HepG2 (cell line): ENCODE measurements around the gene CD40. TPM values are rescaled to one million over a fixed set of nuclear protein-coding genes. Genes with fewer than 3 reads are reported as not detected.

Source experiments
- BRD4 ChIP-seq: sonication (generic); formaldehyde crosslinking; IDR thresholded peaks from 2 replicates; pipeline ENCODE4 v1.4.0; 2020; ENCODE audit warnings: missing genetic modification reagents
- CBX1 ChIP-seq: IDR thresholded peaks from one replicate; pipeline ENCODE4 v1.6.1; 2016; ENCODE audit warnings: antibody characterized with exemption, low read depth
- EED ChIP-seq: sonication (generic); formaldehyde crosslinking; IDR thresholded peaks from 2 replicates; pipeline ENCODE4 v1.5.0; 2020; ENCODE audit warnings: mild to moderate bottlenecking, missing genetic modification reagents
- FOXP1 ChIP-seq, 2 experiments: fragments of 450-650 bp in 1 of 2; IDR thresholded peaks; 2 replicates each; pipeline ENCODE4 v1.6.1; 2017 to 2018; ENCODE audit warnings: antibody characterized with exemption in 1 of 2
- HNF4G ChIP-seq, 2 experiments: sonication (generic) in 1 of 2; formaldehyde crosslinking in 1 of 2; IDR thresholded peaks; 2 replicates each; pipeline versions ENCODE4 v1.4.0 to v1.6.1; 2011 to 2020; ENCODE audit warnings: borderline replicate concordance in 2 of 2, low read depth in 2 of 2, mild to moderate bottlenecking in 2 of 2, low read length in 1 of 2, missing genetic modification reagents in 1 of 2, moderate library complexity in 1 of 2
- KDM1A ChIP-seq: IDR thresholded peaks from 2 replicates; pipeline ENCODE4 v1.6.1; 2016; ENCODE audit warnings: missing compliant biosample characterization
- KLF15 ChIP-seq: sonication (generic); formaldehyde crosslinking; IDR thresholded peaks from 2 replicates; pipeline ENCODE4 v1.8.1; 2023; ENCODE audit warnings: borderline replicate concordance, mild to moderate bottlenecking, inconsistent platforms, missing genetic modification reagents, mixed read lengths
- PPARG ChIP-seq: conservative IDR thresholded peaks from 2 replicates; pipeline ENCODE4 v1.6.1; 2016; ENCODE audit warnings: missing biosample characterization, missing genetic modification reagents
- SETDB1 ChIP-seq: sonication (generic); formaldehyde crosslinking; IDR thresholded peaks from 2 replicates; pipeline ENCODE4 v1.5.1; 2020; ENCODE audit warnings: missing genetic modification reagents, mild to moderate bottlenecking, borderline replicate concordance
- SIX1 ChIP-seq: sonication (generic); formaldehyde crosslinking; IDR thresholded peaks from 2 replicates; pipeline ENCODE4 v1.4.0; 2020; ENCODE audit warnings: missing genetic modification reagents, borderline replicate concordance
- ZNF101 ChIP-seq: sonication (generic); formaldehyde crosslinking; IDR thresholded peaks from 2 replicates; pipeline ENCODE4 v1.4.0; 2020; ENCODE audit warnings: mild to moderate bottlenecking, low read depth, missing genetic modification reagents, borderline replicate concordance
- ZNF224 ChIP-seq: sonication (generic); formaldehyde crosslinking; IDR thresholded peaks from 2 replicates; pipeline ENCODE4 v1.5.0; 2020; ENCODE audit warnings: mild to moderate bottlenecking, missing genetic modification reagents
- ZNF225 ChIP-seq: sonication (generic); formaldehyde crosslinking; IDR thresholded peaks from 2 replicates; pipeline ENCODE4 v1.4.0; 2020; ENCODE audit warnings: mild to moderate bottlenecking, missing genetic modification reagents
- ZNF460 ChIP-seq: sonication (generic); formaldehyde crosslinking; IDR thresholded peaks from 2 replicates; pipeline ENCODE4 v1.5.1; 2020; ENCODE audit warnings: missing genetic modification reagents, mild to moderate bottlenecking, borderline replicate concordance
- ZNF572 ChIP-seq: sonication (generic); formaldehyde crosslinking; IDR thresholded peaks from 2 replicates; pipeline ENCODE4 v1.5.1; 2020; ENCODE audit warnings: mild to moderate bottlenecking, missing genetic modification reagents
- ZNF678 ChIP-seq: sonication (generic); formaldehyde crosslinking; IDR thresholded peaks from 2 replicates; pipeline ENCODE4 v1.4.0; 2020; ENCODE audit warnings: mild to moderate bottlenecking, missing genetic modification reagents
- polyA plus RNA-seq, 8 experiments: library from polyadenylated mRNA; depleted of rRNA in 3 of 8; stranded (reverse) in 7 of 8; unstranded in 1 of 8; fragments of >200 nt; fragmentation: Illumina TruSeq in 4 of 8; extraction: Trizol in 4 of 8; gene quantifications; 2 replicates each; pipeline versions ENCODE4 v1.2.1 to v1.2.3, GENCODE V29; 2011 to 2016; ENCODE audit warnings: low read depth in 4 of 8, missing spikeins in 1 of 8, mixed read lengths in 1 of 8; ENCODE audit not compliant: insufficient read depth in 1 of 8
- total RNA-seq, 5 experiments: library from RNA; depleted of rRNA; stranded (reverse); fragments of >200 nt; fragmentation: Illumina TruSeq; extraction: Trizol; gene quantifications; 2 replicates each; pipeline ENCODE4 v1.2.3, GENCODE V29; 2016; ENCODE audit warnings: low read depth in 1 of 5
- TF ChIP-seq, protein P1 (sequence below): sonication (generic); formaldehyde crosslinking; IDR thresholded peaks from 2 replicates; pipeline ENCODE4 v1.5.1; 2020; ENCODE audit warnings: missing genetic modification reagents, mild to moderate bottlenecking, borderline replicate concordance
- TF ChIP-seq, protein P2 (sequence below): sonication (generic); formaldehyde crosslinking; IDR thresholded peaks from 2 replicates; pipeline ENCODE4 v1.8.0; 2022; ENCODE audit warnings: low read depth, missing genetic modification reagents
- TF ChIP-seq, protein P3 (sequence below): sonication (generic); formaldehyde crosslinking; IDR thresholded peaks from 2 replicates; pipeline ENCODE4 v1.5.0; 2020; ENCODE audit warnings: missing genetic modification reagents
- TF ChIP-seq, protein P4 (sequence below): sonication (generic); formaldehyde crosslinking; conservative IDR thresholded peaks from 2 replicates; pipeline ENCODE4 v1.8.1; 2023; ENCODE audit warnings: missing genetic modification reagents
- TF ChIP-seq, protein P5 (sequence below): IDR thresholded peaks from 2 replicates; pipeline ENCODE4 v1.6.1; 2016; ENCODE audit warnings: low read depth, borderline replicate concordance
- TF ChIP-seq, protein P6 (sequence below): sonication (generic); formaldehyde crosslinking; IDR thresholded peaks from 2 replicates; pipeline ENCODE4 v1.9.0; 2021; ENCODE audit warnings: missing genetic modification reagents, mild to moderate bottlenecking, borderline replicate concordance
- TF ChIP-seq, protein P7 (sequence below): sonication (generic); formaldehyde crosslinking; IDR thresholded peaks from 2 replicates; pipeline ENCODE4 v1.4.0; 2020; ENCODE audit warnings: mild to moderate bottlenecking, missing genetic modification reagents

Gene CD40
- total and polyA plus RNA-seq, 2 of the 13 experiments (the other 11 are each of a cell fraction or from before 2014, with no cell fraction given), result 4.6 to 13.4 TPM

DNA sequence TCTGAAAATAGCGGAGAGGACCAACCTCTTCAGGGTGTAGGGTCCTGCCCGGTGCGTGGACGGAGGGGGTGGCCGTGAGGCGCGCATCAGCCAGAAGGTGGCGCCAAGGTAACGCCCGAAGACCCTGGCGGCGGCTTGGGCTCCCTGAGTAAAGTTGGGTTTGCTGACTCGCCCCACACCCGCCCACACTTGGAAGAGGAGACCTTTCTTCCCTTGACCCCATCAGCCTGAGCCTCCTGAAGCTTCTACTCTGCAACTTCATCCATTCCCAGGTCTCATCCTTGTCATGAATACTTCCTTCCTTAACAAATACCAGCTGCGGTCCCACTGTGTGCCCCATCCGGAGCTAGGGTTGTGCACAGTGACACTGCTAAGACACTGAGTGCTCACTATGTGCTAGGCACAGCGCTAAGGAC lies 14.6 kb downstream of the CD40 start (continued):
- TF ChIP-seq, protein P1, sequence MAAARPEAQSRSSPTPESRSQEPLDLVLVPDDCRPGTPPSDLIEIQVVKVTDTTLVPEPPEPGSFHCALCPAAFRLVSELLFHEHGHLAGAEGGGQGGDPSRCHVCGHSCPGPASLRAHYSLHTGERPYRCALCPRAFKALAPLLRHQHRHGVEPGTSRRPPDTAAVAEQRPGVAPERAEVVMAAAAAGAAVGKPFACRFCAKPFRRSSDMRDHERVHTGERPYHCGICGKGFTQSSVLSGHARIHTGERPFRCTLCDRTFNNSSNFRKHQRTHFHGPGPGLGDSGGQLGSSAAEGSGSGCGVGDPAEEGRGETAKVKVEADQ (CRISPR knock-in tag), result no peak
- TF ChIP-seq ZNF224 (CRISPR knock-in tag) (no peak), ZNF572 (CRISPR knock-in tag) (no peak), CBX1 (no peak), ZNF101 (no peak), ZNF678 (no peak), ZNF225 (CRISPR knock-in tag) (no peak), EED (CRISPR knock-in tag) (no peak), FOXP1 (IDR thresholded peaks at IDR 0.05) (no peak), FOXP1 (CRISPR knock-in tag; IDR thresholded peaks at IDR 0.05) (no peak), BRD4 (CRISPR knock-in tag) (no peak), SIX1 (no peak), PPARG (CRISPR knock-in tag) (no peak), KLF15 (CRISPR knock-in tag) (no peak), ZNF460 (CRISPR knock-in tag) (no peak), HNF4G (IDR thresholded peaks at IDR 0.05; ENCODE audit: borderline replicate concordance, low read depth, low read length) (no peak), HNF4G (CRISPR knock-in tag; IDR thresholded peaks at IDR 0.05; ENCODE audit: borderline replicate concordance, low read depth) (no peak), SETDB1 (no peak), KDM1A (CRISPR knock-in tag) (no peak)
- TF ChIP-seq, protein P2, sequence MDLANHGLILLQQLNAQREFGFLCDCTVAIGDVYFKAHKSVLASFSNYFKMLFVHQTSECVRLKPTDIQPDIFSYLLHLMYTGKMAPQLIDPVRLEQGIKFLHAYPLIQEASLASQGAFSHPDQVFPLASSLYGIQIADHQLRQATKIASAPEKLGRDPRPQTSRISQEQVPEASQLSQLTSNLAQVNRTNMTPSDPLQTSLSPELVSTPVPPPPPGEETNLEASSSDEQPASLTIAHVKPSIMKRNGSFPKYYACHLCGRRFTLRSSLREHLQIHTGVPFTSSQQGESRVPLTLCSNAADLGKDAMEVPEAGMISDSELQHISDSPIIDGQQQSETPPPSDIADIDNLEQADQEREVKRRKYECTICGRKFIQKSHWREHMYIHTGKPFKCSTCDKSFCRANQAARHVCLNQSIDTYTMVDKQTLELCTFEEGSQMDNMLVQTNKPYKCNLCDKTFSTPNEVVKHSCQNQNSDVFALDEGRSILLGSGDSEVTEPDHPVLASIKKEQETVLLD (CRISPR knock-in tag), result no peak
- TF ChIP-seq, protein P3, sequence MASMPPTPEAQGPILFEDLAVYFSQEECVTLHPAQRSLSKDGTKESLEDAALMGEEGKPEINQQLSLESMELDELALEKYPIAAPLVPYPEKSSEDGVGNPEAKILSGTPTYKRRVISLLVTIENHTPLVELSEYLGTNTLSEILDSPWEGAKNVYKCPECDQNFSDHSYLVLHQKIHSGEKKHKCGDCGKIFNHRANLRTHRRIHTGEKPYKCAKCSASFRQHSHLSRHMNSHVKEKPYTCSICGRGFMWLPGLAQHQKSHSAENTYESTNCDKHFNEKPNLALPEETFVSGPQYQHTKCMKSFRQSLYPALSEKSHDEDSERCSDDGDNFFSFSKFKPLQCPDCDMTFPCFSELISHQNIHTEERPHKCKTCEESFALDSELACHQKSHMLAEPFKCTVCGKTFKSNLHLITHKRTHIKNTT (CRISPR knock-in tag), result no peak
- TF ChIP-seq, protein P4, sequence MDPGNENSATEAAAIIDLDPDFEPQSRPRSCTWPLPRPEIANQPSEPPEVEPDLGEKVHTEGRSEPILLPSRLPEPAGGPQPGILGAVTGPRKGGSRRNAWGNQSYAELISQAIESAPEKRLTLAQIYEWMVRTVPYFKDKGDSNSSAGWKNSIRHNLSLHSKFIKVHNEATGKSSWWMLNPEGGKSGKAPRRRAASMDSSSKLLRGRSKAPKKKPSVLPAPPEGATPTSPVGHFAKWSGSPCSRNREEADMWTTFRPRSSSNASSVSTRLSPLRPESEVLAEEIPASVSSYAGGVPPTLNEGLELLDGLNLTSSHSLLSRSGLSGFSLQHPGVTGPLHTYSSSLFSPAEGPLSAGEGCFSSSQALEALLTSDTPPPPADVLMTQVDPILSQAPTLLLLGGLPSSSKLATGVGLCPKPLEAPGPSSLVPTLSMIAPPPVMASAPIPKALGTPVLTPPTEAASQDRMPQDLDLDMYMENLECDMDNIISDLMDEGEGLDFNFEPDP (CRISPR knock-in tag), result no peak
- TF ChIP-seq, protein P5, sequence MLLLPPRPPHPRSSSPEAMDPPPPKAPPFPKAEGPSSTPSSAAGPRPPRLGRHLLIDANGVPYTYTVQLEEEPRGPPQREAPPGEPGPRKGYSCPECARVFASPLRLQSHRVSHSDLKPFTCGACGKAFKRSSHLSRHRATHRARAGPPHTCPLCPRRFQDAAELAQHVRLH (CRISPR knock-in tag), result no peak
- TF ChIP-seq, protein P6, sequence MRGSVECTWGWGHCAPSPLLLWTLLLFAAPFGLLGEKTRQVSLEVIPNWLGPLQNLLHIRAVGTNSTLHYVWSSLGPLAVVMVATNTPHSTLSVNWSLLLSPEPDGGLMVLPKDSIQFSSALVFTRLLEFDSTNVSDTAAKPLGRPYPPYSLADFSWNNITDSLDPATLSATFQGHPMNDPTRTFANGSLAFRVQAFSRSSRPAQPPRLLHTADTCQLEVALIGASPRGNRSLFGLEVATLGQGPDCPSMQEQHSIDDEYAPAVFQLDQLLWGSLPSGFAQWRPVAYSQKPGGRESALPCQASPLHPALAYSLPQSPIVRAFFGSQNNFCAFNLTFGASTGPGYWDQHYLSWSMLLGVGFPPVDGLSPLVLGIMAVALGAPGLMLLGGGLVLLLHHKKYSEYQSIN (CRISPR knock-in tag), result no peak
- TF ChIP-seq, protein P7, sequence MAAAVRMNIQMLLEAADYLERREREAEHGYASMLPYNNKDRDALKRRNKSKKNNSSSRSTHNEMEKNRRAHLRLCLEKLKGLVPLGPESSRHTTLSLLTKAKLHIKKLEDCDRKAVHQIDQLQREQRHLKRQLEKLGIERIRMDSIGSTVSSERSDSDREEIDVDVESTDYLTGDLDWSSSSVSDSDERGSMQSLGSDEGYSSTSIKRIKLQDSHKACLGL (CRISPR knock-in tag), result no peak
